Embryonic facial prominence (tissue), 1 donor: ENCODE results near the gene SIK3.
A peak's percentile ranks its signal among the peaks of the same experiment; 100 is the strongest.
"Not testable (repeated sequence)": the region's sequence is repeated elsewhere in the genome, so short reads cannot be mapped to it uniquely, and the experiment has no call there.

Experiments used
- DNase-seq: peaks from one replicate; pipeline ENCODE4 v3.0.0-alpha.2; 2016; ENCODE audit errors: extremely low spot score

Gene SIK3

DNA sequence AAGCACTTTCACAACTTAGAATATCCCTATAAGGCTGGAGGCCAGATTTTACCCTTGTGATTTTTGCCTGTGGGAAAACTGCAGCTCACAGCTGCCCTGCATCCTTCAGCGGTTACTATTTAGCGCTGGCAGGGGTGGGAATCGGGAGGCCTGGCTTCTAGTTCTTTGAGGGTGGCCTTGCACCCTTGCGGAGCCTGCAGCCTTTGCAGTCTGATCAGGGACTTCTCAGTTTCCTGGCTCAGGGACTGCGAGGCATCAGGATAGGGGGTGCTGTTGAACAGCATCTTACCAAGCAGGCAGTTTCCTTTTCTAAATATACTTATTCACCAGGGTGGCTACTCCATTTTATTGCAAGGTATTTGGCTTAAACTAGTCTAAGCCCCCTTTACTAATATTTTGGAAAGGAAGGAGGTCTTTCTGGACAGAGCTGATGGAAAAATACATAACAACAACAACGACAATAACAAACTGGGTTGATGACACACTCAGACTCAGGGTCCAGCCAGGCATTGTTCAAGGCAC, 257.9 kb downstream of the SIK3 start:
- no peak for DNase-seq

- DNase-seq: no peak
These were observed 259.7 kb downstream of the SIK3 start for GRCh38 chr11:116838321-116839084.

GRCh38 chr11:116837231-116838091, 260.8 kb downstream of the SIK3 start, which contains the start of gene APOA1:
TSS of gene APOA1 (minus strand) at chr11:116837622. CDS start at chr11:116837387, 235 bp downstream.
- DNase-seq: no peak

GRCh38 chr11:116836632-116836991, 261.6 kb downstream of the SIK3 start:
- DNase-seq: no peak

GRCh38 chr11:116835791-116836631, 262.2 kb downstream of the SIK3 start:
- DNase-seq: peak; percentile 84

GRCh38 chr11:116835042-116835772, 263.0 kb downstream of the SIK3 start:
- peak; percentile 6 for DNase-seq

DNA sequence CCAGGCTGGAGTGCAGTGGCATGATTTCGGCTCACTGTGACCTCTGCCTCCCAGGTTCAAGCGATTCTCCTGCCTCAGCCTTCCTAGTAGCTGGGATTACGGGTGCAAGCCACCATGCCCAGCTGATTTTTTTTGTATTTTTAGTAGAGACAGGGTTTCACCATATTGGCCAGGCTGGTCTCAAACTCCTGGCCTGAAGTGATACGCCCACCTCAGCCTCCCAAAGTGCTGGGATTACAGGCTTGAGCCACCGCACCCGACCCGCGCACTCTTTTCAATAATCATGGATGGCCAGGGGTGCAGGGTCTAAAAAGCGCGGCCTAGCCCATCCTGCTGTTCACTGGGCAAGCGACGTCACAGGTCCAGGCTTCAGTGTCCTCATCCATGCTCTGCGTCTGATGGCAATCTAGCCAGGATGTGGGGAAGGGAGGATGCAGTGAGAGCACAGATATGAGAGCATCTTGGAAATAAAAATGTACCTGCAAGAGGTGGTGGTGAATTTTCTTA, 263.6 kb downstream of the SIK3 start:
- not testable (repeated sequence) for DNase-seq

DNA sequence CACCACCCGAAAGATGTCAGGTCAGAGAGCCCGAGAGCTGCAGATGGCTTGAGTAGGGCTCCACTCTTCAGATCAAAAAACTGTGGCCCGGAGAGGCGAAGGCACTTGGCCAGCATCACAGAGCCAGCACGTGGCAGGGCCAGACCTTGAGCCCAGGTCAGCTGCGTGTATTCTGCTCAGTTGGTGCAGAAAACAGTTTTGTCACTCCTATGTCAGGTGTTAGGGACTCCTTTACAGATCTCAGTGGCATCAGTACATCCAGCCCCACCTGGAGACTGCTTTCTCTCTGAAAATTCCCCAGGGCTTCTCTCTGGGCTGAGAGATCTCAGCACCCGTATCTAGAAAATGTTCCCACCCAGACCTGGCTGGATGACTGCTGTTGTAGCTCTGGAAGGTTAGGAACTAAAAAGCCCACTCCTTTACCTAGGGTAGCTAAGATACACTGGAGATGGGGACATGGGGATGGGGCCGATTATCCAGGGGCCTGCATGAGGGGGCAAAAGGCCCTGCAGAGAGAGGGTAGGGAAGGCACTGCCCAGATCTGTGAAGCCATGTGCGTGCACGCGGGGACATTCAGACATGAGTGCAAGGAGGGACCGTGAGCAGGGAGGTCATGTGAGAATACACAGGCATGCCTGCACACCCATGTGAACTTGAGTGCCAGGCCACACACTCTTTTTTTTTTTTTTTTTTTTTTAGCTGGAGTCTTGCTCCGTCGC, 264.3 kb downstream of the SIK3 start:
- DNase-seq: no peak

- DNase-seq: no peak
These were observed 264.8 kb downstream of the SIK3 start for GRCh38 chr11:116833491-116833815.

- no peak for DNase-seq
These were observed 265.6 kb downstream of the SIK3 start for GRCh38 chr11:116832350-116833290.

DNA sequence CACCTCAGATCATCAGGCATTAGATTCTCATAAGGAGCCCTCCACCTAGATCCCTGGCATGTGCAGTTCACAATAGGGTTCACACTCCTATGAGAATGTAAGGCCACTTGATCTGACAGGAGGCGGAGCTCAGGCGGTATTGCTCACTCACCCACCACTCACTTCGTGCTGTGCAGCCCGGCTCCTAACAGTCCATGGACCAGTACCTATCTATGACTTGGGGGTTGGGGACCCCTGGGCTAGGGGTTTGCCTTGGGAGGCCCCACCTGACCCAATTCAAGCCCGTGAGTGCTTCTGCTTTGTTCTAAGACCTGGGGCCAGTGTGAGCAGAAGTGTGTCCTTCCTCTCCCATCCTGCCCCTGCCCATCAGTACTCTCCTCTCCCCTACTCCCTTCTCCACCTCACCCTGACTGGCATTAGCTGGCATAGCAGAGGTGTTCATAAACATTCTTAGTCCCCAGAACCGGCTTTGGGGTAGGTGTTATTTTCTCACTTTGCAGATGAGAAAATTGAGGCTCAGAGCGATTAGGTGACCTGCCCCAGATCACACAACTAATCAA, 266.4 kb downstream of the SIK3 start:
- DNase-seq: no peak

- DNase-seq: no peak
These were observed 267.9 kb downstream of the SIK3 start for GRCh38 chr11:116830184-116830912.

GRCh38 chr11:116829525-116830183, 268.6 kb downstream of the SIK3 start, which contains the start of gene APOC3:
TSS of gene APOC3 (plus strand) at chr11:116829907. CDS start at chr11:116830583, 676 bp downstream.
- DNase-seq: no peak

DNA sequence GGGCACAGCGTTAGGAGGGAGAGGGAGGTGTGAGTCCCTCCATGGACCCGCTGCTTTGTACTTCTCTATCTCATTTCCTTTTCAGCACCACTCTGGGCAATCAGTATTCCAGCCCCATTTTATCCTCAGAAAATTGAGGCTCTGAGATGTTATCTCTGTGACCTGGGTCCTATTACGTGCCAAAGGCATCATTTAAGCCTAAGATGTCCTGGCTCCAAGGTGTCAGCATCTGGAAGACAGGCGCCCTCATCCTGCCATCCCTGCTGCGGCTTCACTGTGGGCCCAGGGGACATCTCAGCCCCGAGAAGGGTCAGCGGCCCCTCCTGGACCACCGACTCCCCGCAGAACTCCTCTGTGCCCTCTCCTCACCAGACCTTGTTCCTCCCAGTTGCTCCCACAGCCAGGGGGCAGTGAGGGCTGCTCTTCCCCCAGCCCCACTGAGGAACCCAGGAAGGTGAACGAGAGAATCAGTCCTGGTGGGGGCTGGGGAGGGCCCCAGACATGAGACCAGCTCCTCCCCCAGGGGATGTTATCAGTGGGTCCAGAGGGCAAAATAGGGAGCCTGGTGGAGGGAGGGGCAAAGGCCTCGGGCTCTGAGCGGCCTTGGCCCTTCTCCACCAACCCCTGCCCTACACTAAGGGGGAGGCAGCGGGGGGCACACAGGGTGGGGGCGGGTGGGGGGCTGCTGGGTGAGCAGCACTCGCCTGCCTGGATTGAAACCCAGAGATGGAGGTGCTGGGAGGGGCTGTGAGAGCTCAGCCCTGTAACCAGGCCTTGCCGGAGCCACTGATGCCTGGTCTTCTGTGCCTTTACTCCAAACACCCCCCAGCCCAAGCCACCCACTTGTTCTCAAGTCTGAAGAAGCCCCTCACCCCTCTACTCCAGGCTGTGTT, 269.4 kb downstream of the SIK3 start:
- DNase-seq: no peak

DNA sequence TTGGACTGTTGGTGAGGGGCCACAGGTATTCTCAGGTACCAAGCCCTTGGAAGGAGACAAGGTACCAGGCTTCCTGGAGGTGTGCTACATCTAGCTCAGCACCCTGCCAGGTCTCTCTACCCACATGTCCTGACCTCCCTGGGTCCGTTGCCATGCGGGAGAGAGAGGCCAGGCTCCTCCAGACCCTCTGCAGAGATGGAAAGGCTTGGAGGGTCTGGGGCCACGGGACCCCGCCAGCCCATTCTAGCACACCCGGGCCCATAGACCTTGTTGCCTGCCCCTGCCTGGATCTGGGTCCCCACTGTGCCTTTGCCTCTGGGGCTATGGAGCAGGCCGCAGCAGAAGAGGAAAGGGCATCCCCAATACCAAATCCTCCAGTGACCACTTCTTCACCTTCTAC, 270.8 kb downstream of the SIK3 start:
- DNase-seq: no peak

DNA sequence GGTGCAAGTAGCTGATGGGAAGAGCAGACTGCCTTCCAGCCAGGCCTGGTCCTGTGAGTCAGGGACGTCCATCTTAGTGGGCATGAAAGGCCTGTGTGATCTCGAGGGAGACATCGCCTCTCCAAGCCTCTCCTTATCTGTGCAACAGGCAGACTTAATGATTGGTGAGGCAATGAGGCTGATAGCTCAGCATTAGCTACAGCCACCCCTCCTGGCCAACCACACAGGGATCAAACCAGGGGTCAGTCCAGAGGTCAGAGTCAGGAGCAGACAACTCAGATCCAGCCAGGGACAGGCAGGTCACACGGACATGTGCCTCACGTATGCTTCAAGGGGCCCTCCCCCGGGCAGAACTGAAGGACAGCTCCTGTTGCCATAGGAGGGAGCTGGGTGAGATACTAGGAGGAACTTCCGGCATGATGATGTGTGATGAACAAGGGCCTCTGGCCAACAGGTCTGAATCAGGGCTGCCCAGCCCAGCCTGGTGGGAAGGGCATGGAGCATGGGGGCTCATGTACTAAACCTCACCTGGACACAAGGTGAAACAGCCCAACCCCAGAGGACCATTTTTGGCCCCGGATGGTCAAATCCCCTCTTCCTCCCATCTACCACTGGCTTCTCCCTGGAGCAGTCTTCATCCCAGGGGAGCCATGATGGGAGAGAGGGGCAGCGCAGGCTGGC, 271.3 kb downstream of the SIK3 start:
- DNase-seq: no peak
